ENCODE measurements around the gene ITPRID2.

Gene ITPRID2

DNA sequence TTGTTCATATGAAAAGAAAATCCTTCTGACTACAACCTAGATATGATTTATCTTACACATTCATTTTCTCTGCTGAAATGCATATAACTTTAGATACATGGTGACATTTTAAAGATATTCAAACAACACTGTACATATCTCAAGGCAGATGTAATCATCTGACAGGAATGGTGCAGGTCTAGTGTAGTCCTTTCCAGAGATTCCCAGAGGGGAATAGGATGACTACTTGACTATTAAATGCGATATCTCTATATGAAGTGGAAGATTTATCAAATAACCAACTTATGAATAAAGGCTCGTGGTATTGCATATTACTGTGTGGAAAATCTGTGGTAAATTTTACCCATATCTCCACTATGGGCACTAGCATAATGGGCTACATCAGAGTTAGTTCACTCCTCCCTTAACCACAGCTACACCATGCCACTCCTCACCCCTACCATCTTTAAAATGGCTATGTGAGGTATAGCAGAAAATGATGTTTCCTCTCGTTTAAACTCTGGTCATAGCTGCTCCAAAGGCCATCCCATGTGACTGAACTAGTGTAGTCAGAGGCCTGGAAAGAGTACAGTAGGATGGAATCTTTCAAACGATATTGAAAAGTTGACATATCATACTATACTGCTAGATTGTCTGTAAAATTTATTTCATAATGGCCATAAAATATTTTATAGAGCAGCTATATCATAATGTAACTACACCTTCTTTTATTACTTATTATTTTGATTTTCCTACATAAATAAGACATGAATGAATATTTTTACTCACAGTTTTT is 9.1 kb upstream of the ITPRID2 start:
- DNase-seq: no peak

- DNase-seq: no peak
These were observed 6.9 kb upstream of the ITPRID2 start for GRCh38 chr2:181884601-181885000.

DNA sequence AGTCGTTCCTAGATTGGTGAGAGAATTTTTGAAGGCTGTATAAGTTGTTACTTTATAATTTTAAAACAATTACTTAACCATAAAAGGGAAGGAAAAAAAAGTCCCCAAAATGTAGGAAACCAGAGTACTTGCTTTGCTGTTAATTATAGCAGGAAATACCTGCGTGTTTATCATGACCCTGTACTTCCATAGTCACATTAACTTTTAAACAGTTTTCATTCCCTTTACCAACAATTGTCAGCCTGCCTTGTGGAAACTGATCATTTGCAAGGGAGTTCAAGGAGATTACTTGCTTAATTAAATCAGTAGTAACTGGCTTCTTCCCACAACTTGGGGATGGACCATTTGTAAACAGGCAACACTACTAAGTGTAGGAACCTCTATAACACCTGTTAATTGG is 6.4 kb upstream of the ITPRID2 start:
- no peak for DNase-seq

- DNase-seq: no peak
These were observed 5.3 kb upstream of the ITPRID2 start for GRCh38 chr2:181886192-181886591.

DNA sequence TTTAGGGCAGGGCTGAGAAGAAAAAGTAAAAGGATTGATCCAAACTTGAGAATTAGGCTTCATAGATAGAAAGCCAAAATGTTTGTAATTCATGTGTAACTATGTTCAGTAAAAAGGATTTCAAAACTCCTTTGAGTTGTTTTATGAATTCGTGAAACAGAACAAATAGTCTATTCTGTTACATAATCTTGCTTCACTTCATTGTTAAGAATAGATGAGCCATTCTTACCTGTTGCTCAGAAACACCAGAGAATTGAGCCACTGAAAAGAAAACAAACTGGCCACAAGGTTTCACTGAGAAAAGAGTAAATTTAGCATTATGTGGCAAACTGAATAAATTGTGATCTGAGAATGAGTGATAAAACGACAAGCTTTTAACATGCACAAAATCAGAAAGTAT is 4.5 kb upstream of the ITPRID2 start:
- no peak for DNase-seq

- no peak for DNase-seq
These were observed 1.8 kb upstream of the ITPRID2 start for GRCh38 chr2:181889776-181890175.

- DNase-seq: no peak
These were observed 1.3 kb upstream of the ITPRID2 start for GRCh38 chr2:181890271-181890670.

DNA sequence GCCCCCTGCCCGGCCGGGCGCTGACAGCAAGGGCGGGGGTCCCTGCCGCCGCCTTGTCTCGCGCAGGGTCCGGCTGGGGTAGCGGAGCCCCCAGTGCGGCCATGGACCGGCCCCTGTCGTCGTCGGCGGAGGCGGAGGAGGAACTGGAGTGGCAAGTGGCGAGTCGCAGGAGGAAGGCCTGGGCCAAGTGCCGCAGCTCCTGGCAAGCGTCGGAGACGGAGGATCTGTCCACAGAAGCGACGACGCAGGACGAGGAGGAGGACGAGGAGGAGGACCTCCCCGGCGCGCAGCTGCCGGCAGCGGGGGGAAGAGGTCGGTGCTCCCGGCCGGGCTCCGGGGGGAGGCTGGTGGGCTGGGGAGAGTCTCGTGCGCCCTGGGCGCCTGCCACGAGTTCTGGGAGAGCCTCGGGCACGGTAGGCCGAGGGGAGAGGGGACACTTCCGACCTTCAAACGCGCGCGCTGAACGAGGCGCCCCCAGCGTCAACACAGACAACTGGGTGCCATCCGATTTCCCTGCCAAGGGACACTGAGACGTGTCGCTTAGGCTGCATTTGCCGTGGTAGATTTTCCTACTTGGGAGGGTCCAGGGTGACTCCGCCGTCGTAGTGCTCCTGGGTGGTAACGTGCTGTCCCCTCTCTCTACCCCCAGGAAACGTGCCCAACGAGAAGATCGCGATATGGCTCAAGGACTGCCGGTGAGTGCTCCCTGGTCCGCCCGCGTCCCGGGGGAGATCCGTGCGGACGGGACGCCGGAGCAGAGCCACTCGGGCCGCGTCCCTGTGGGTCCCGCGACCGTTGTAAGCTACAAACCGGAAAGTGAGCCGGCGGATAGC is 652 bp downstream of the ITPRID2 start:
- DNase-seq: peak; percentile 33

DNA sequence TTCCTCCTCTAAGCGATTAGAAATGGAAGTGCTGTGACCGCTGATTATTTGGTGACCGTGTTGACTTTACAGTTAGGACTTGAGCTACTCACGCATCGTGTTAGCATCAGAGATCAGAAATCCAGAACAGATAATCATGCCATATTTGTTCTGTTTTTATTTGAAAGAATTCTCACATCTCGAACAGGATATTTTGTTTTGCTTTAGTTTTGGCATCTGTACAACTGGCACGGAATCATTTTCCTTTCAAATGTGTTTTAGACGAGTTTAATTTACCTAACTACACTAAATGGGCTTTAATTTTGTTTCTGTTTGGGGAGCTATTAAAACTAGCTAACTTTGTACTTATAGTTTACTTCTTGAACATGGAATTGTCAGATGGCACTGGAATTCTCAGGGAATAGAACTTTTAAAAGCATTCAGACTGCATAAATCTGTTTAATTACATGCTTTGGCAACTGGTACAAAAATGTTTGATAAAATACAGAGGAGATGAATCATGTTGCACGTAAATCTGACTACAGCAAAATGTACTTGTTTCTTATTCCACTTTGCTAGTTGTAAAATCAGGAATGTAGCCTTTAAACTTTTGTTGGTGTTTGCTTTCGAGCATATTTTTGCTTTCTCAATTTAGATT is 1.4 kb downstream of the ITPRID2 start:
- DNase-seq: no peak

DNA sequence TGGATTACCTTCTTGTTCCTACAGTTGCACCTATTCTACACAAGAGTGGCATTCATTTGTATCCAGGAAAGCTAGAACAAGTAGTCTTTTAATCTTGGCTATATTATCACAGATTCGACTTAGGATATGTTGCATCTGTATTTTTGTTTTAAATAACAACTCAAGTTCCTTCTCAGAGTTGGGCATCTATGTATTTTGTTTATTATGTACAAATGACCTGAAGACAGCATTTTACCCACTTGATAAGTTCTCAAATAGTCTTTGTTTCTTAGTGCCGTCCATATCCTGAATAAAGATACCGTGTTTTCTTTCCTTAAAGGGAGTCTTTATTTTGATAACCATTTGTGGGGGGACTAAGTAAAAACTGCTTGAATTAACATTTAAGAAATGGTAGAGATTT is 2.9 kb downstream of the ITPRID2 start:
- no peak for DNase-seq

DNA sequence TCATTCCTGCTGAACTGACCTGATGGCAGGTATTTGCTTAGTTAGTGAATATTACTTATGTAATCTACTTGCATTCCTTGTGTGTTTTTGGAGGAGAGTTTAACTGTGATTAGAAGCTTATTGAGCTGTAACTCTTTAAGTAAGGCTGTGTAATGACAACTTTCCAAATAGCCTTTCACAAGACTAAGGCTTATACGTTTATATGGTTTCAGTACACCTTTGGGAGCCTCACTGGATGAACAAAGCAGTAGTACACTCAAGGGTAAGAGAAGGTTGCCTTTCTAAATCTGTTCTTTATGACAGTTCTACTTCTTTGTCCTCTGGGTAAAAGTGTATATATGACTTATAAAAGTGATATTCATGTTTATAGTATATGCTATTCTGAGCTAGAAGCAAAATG is 4.3 kb downstream of the ITPRID2 start:
- DNase-seq: no peak

GRCh38 chr2:181896286-181896685 is 4.8 kb downstream of the ITPRID2 start:
- DNase-seq: no peak

DNA sequence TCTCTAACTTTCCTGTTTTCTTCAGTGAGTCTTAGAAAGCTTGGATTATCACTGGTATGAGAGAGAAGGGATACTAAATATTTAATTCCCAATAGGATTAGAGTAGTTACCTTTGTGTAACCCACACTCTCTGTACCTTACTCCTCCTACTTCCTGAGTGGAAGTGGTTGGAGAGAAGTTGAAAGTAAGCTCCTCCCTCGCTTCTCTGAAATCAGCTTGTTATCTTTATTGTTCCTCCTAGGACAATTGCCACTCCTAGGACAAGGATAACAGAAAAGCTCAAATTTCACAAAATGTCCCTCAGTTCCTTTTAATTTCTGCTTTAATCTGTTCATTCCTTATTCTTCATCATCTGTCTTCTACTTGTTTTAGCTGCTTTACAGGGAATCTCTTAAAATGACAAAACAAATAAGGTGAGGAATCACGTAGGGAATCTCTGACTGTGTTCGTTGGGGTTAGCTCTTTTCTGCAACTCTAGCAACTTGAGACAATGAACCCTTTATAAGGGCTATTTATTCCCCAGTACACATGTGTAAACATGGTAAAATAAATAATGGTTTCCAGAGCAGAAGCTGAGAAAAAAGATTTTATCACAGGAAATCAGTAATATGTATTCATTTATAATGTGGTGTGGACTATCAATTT is 8.6 kb downstream of the ITPRID2 start:
- no peak for DNase-seq

GRCh38 chr2:181902625-181903024 is 11.1 kb downstream of the ITPRID2 start:
- no peak for DNase-seq

DNA sequence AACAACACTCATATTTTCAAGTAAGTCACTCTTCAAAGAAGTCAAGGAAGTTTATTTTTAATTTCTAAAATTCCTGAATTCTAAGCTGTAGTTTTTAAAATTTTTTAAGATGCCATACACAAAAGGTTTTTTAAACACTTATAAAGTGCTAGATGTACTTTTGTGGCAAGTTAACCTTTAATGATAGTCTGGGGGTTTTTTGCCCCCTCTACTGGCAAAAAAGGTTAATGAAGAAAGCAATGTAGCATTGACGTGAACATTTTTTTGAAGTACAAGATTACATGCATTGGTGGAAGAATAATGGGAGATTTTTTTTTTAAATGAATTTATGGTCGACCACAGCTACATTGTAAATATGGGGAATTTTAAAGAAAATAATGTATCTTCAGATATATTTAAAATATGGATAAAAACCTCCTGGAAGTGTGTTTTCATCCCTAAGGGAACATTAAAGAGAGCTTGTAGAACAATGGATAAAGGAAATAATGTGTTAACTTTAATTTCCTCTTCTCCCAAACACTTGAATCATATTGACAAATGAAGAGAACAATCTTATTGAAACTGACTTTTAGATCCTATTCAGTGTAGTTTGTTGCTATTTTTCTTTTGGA is 12.6 kb downstream of the ITPRID2 start:
- DNase-seq: no peak

GRCh38 chr2:181907057-181907456 is 15.5 kb downstream of the ITPRID2 start:
- DNase-seq: no peak

DNA sequence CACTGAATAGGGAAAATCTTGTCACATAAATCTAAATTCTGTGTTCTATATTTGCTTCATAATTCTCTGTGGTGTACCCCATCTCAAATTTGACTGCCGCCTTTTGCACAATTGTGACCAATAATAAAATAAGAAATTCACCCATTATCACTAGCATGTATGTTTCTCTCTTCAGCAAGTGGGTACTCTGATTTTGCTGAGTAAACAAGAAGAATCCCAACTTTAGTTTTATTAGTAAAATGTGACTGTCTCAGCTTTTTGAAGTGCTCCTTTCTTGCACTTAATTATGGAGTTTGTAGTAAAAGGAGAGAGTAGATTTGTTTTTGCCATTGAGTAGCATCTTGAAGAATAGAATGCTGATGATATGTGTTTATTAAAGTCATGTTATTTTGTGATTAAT is 16.1 kb downstream of the ITPRID2 start:
- DNase-seq: no peak

DNA sequence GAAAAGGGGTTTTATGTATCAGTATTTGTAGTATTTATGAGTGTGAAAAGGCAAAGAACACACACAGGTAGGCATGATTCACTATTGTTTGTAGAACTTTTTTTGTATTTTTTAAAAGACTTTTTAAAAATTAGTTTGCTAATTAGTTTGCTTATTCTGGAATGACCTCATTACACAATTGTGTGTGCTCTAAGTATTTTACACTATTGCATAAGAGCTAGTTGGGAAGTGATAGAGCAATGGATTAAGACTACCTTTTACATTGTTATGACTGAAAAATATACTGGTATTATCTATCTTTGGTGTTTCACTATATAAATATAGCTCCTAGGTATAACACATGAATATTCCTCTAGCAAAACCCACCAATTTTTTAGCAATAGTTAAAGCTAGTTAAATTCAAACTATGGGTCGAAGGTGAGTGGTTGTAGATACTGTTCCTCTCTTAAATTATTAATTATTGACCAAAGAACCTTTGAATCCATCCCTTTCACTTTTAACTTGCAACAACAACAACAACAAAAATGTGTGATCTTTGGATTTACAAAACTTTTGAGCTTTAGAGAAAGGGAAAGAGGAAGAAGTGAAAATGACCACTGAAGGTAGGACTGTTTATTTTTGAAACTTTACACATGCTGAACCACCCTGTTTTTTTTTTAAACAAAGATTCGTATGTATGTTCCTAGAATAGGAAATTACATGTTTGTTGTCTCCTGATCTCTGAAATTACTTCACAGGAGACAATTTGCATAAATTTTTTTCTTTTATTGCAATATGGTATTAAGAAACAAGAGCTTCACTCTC is 18.7 kb downstream of the ITPRID2 start:
- no peak for DNase-seq

- DNase-seq: no peak
These were observed 20.3 kb downstream of the ITPRID2 start for GRCh38 chr2:181911830-181912229.

DNA sequence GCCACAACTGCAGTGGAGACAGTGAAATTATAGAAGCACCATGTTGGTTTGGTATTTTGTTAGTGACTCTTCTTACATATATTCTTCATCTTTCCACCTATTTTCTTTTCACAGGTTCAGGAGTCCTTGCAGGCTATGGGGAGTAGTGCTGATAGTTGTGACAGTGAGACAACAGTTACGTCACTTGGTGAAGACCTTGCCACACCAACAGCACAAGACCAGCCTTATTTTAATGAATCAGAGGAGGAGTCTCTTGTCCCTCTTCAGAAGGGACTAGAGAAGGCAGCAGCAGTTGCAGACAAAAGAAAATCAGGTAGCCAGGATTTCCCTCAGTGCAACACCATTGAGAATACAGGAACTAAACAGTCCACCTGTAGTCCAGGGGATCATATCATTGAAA is 23.6 kb downstream of the ITPRID2 start:
- no peak for DNase-seq

GRCh38 chr2:181916726-181917718 is 25.5 kb downstream of the ITPRID2 start:
- no peak for DNase-seq
